ENCODE results near the gene ZNF500. TPM values are rescaled to one million over a fixed set of nuclear protein-coding genes. Genes with fewer than 3 reads are reported as not detected.

ZNF500 gene
- total and polyA plus RNA-seq, 12 donors = 3.8 to 10.5 (median 8.1) TPM

DNA sequence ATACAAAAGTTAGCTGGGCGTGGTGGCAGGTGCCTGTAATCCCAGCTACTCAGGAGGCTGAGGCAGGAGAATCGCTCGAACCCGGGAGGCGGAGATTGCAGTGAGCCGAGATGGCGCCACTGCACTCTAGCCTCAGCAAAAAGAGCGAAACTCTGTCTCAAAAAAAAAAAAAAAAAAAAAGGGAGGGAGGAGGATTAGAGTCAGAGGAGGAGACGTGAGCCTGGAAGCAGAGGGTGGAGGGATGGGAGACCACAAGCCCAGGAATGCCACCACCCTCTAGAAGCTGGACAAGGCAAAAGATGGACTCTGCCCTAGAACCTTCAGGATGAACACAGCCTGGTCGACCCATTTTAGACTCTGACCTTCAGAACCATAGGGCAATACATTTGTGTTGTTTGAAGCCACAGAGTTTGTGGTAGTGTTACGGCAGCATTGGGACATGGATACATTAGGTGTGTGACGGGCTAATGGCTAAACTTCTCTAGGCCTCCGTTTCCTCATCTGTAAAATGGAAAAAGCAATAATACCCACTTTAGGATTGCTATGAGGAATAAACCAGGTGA lies 26.1 kb upstream of the ZNF500 start:
- Histone ChIP-seq H3K4me1 (no peaks in the 10 kb centered on the region), H3K9me3 (no peaks in the 10 kb centered on the region), H3K4me3 (no peak overlapping the region), H3K27ac (no peak overlapping the region), H3K27me3 (no peaks in the 10 kb centered on the region), H3K36me3 (peaks cover 0 to 24% (median 8%) of the 10 kb centered on the region in 9 donors)
- 73 to 74% methylated on average over 13 of the region's 13 CpGs for WGBS, 2 donors
- TF ChIP-seq, protein P1, sequence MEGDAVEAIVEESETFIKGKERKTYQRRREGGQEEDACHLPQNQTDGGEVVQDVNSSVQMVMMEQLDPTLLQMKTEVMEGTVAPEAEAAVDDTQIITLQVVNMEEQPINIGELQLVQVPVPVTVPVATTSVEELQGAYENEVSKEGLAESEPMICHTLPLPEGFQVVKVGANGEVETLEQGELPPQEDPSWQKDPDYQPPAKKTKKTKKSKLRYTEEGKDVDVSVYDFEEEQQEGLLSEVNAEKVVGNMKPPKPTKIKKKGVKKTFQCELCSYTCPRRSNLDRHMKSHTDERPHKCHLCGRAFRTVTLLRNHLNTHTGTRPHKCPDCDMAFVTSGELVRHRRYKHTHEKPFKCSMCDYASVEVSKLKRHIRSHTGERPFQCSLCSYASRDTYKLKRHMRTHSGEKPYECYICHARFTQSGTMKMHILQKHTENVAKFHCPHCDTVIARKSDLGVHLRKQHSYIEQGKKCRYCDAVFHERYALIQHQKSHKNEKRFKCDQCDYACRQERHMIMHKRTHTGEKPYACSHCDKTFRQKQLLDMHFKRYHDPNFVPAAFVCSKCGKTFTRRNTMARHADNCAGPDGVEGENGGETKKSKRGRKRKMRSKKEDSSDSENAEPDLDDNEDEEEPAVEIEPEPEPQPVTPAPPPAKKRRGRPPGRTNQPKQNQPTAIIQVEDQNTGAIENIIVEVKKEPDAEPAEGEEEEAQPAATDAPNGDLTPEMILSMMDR (IDR thresholded peaks at IDR 0.05) = no peak
- no peak for DNase-seq
- intact Hi-C loops (cut with DNase I) = no loop called here
- no peak for ATAC-seq

DNA sequence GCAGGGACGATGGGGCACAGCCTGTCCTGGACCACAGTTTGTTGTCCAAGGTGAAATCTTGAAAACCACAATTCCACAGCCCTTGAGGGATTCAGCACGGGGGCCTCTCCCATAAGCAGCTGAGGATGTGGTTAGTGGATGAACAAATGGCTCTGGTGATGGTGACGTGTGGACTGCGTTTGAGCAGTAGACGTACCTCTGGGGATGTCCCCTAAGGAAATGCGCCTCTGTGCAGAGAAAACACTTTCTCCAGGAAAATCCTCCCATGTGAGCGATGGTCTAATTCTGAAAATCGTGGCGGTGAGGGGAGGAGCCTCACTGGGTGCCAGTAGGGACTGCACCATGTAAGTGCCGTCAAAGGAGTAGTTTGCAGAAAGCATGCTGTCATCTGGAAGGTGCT lies 23.9 kb upstream of the ZNF500 start:
- WGBS, 2 donors = 67 to 68% methylated on average over 10 of the region's 10 CpGs
- Histone ChIP-seq H3K4me1 (no peaks in the 10 kb centered on the region), H3K36me3 (peaks cover 0 to 3% (median 0%) of the 10 kb centered on the region in 9 donors), H3K27ac (no peak overlapping the region), H3K9me3 (no peaks in the 10 kb centered on the region), H3K4me3 (no peak overlapping the region), H3K27me3 (no peaks in the 10 kb centered on the region)
- ATAC-seq (no peak), DNase-seq (no peak)
- intact Hi-C loops (cut with DNase I) = no loop called here
- TF ChIP-seq, protein P1 (IDR thresholded peaks at IDR 0.05) = no peak

DNA sequence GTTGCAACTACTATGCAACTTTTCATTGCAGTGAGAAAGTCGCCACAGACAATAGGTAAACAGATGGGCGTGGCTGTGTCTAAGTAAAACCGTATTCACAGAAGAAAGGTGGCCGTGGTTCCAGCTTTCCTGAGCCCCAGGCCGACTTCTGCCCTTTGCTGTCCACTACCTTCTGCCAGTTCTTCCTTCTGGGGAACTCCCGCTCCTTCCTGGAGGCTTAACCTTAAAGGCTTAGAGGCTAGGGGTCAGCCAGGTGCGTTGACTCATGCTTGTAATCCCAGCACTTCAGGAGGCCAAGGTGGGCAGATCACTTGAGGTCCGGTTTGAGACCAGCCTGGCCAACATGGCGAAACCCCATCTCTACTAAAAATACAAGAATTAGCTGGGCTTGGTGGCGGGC lies 23.3 kb upstream of the ZNF500 start:
- Histone ChIP-seq H3K4me3 (no peak overlapping the region), H3K9me3 (no peaks in the 10 kb centered on the region), H3K4me1 (no peaks in the 10 kb centered on the region), H3K36me3 (no peaks in the 10 kb centered on the region), H3K27ac (no peak overlapping the region), H3K27me3 (no peaks in the 10 kb centered on the region)
- intact Hi-C loops (cut with DNase I) = no loop called here
- DNase-seq (no peak), ATAC-seq (no peak)
- TF ChIP-seq, protein P1 (IDR thresholded peaks at IDR 0.05) = no peak
- 88 to 89% methylated on average over 10 of the region's 10 CpGs for WGBS, 2 donors

DNA sequence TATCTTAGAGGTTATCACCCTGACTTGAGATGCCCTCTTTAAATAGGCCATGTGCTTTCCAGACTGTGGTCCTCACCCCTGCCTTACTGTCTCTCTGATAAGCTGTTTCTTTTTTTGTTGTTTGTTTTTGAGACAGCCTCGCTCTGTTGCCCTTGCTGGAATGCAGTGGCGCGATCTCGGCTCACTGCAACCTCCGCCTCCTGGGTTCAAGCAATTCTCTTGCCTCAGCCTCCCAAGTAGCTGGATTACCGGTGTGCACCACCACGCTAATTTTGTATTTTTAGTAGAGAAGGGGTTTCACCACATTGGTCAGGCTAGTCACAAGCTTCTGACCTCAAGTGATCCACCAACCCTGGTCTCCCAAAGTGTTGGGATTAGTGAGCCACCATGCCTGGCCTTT lies 21.9 kb upstream of the ZNF500 start:
- WGBS, 2 donors = 71 to 76% methylated on average over 7 of the region's 7 CpGs
- no peaks in the 10 kb centered on the region for H3K36me3 ChIP-seq
- H3K4me1 ChIP-seq = no peaks in the 10 kb centered on the region
- no peak overlapping the region for H3K27ac ChIP-seq
- TF ChIP-seq, protein P1 (IDR thresholded peaks at IDR 0.05) = no peak
- no peaks in the 10 kb centered on the region for H3K27me3 ChIP-seq
- intact Hi-C loops (cut with DNase I) = no loop called here
- H3K4me3 ChIP-seq = no peak overlapping the region
- ATAC-seq (no peak), DNase-seq (no peak)
- H3K9me3 ChIP-seq = no peaks in the 10 kb centered on the region

All from heart right ventricle (tissue), 16 donors.